HEK293T (cell line): ENCODE measurements around the gene REC8.

Experiments
- CTCF ChIA-PET: fragments of 350-600 bp; formaldehyde crosslinking; extraction: SDS; loops from one replicate; lab custom pipeline; 2021; ENCODE audit warnings: antibody characterized with exemption, inconsistent platforms; lab: Yijun Ruan, JAX
- POLR2A ChIA-PET: fragments of 350-600 bp; formaldehyde crosslinking; extraction: SDS; loops from one replicate; lab custom pipeline; 2020; ENCODE audit warnings: antibody characterized with exemption, inconsistent platforms; lab: Yijun Ruan, JAX
- DNase-seq: peaks from one replicate; pipeline ENCODE4 v3.0.0; 2012; ENCODE audit warnings: mixed read lengths; ENCODE audit errors: extremely low spot score
- ARNT ChIP-seq: fragments of 450-650 bp; IDR thresholded peaks from 2 replicates; pipeline ENCODE4 v1.6.1; 2017; ENCODE audit warnings: mild to moderate bottlenecking
- BHLHE40 ChIP-seq: fragments of 450-650 bp; IDR thresholded peaks from 2 replicates; pipeline ENCODE4 v1.6.1; 2016; ENCODE audit warnings: mild to moderate bottlenecking, moderate library complexity, borderline replicate concordance
- CTBP1 ChIP-seq: fragments of 450-650 bp; IDR thresholded peaks from 2 replicates; pipeline ENCODE4 v1.6.1; 2016; ENCODE audit warnings: borderline replicate concordance
- ELF4 ChIP-seq: fragments of 450-650 bp; IDR thresholded peaks from 2 replicates; pipeline ENCODE4 v1.6.1; 2017; ENCODE audit warnings: antibody characterized with exemption
- FOXA1 ChIP-seq: fragments of 450-650 bp; IDR thresholded peaks from 2 replicates; pipeline ENCODE4 v1.6.1; 2016; ENCODE audit warnings: mild to moderate bottlenecking
- FOXK2 ChIP-seq: fragments of 450-650 bp; IDR thresholded peaks from 2 replicates; pipeline ENCODE4 v1.6.1; 2016; ENCODE audit warnings: mild to moderate bottlenecking
- FOXM1 ChIP-seq: fragments of 450-650 bp; IDR thresholded peaks from 2 replicates; pipeline ENCODE4 v1.6.1; 2017; ENCODE audit warnings: mild to moderate bottlenecking, borderline replicate concordance
- HDGF ChIP-seq: fragments of 450-650 bp; IDR thresholded peaks from 2 replicates; pipeline ENCODE4 v1.6.1; 2017; ENCODE audit warnings: antibody characterized with exemption, borderline replicate concordance
- L3MBTL2 ChIP-seq: fragments of 450-650 bp; conservative IDR thresholded peaks from 2 replicates; pipeline ENCODE4 v1.6.1; 2016; ENCODE audit warnings: mild to moderate bottlenecking
- LEF1 ChIP-seq: fragments of 450-650 bp; IDR thresholded peaks from 2 replicates; pipeline ENCODE4 v1.6.1; 2017; ENCODE audit warnings: mild to moderate bottlenecking, borderline replicate concordance
- NFRKB ChIP-seq: fragments of 450-650 bp; IDR thresholded peaks from 2 replicates; pipeline ENCODE4 v1.6.1; 2016; ENCODE audit warnings: mild to moderate bottlenecking, moderate library complexity
- SP1 ChIP-seq: fragments of 450-650 bp; IDR thresholded peaks from 2 replicates; pipeline ENCODE4 v1.6.1; 2017
- SUZ12 ChIP-seq: fragments of 450-650 bp; IDR thresholded peaks from 2 replicates; pipeline ENCODE4 v1.6.1; 2016; ENCODE audit warnings: mild to moderate bottlenecking
- TARDBP ChIP-seq: fragments of 450-650 bp; IDR thresholded peaks from 2 replicates; pipeline ENCODE4 v1.6.1; 2016
- ZNF384 ChIP-seq: fragments of 450-650 bp; IDR thresholded peaks from 2 replicates; pipeline ENCODE4 v1.6.1; 2016
- TF ChIP-seq, protein P1 (sequence below): fragments of 450-650 bp; IDR thresholded peaks from 2 replicates; pipeline ENCODE4 v1.6.1; 2016

REC8 gene

DNA sequence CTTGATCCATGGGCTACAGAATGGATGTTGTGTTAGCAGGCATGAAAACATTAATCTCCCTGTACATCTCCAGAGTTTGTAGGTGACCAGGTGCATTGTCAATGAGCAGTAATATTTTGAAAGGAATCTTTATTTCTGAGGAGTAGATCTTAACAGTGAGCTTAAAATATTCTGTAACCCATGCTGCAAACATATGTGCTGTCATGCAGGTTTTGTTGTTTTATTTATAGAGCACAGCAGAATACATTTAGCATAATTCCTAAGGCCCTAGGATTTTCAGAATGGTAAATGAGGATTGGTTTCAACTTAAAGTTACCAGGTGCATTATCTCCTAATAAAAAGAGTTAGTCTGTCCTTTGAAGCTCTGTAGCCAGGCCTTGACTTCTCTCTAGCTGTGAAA is 44.9 kb upstream of the REC8 start:
- TF ChIP-seq SP1 (no peak), ZNF384 (no peak), HDGF (no peak), ELF4 (no peak), FOXM1 (no peak), ARNT (no peak), BHLHE40 (no peak), LEF1 (no peak), CTBP1 (no peak), SUZ12 (no peak), FOXA1 (no peak), FOXK2 (no peak), L3MBTL2 (no peak)
- TF ChIP-seq, protein P1, sequence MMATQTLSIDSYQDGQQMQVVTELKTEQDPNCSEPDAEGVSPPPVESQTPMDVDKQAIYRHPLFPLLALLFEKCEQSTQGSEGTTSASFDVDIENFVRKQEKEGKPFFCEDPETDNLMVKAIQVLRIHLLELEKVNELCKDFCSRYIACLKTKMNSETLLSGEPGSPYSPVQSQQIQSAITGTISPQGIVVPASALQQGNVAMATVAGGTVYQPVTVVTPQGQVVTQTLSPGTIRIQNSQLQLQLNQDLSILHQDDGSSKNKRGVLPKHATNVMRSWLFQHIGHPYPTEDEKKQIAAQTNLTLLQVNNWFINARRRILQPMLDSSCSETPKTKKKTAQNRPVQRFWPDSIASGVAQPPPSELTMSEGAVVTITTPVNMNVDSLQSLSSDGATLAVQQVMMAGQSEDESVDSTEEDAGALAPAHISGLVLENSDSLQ, result no peak
- DNase-seq, result no peak
- POLR2A ChIA-PET, result interaction anchor here (1.0 to 2.7 kb wide), 4 partner anchors 10 to 21 kb away, joined by 4 to 24 read pairs (median 6); partner anchors contain the start of genes DCAF11, EMC9, NRL and PSME1
- CTCF ChIA-PET, result interaction anchor here (0.6 to 1.0 kb wide), 2 partner anchors 44 to 68 kb away, joined by 3 to 4 read pairs; no protein-coding TSS in a partner anchor

DNA sequence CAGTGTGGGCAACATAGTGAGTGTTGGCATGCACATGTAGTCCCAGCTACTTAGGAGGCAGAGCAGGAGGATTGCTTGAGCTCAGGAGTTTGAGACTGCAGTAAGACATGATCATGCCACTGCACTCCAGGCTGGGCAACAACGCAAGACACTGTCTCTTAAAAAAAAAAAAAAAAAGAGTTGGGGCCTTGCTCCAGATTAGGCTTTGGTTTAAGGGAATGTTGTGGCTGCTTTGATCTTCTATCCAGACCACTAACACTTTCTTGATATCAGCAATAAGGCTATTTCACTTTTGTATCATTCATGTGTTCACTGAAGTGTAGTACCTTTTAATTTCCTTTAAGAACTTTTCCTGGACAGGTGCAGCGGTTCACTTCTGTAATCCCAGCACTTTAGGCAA is 44.2 kb upstream of the REC8 start:
- ChIA-PET POLR2A (interaction anchor here (1.0 to 2.7 kb wide), 3 partner anchors 9 to 20 kb away, joined by 4 to 24 read pairs (median 7); partner anchors contain the start of genes EMC9, PSME1 and RNF31), CTCF (no interaction called here)
- DNase-seq, result no peak
- no peak for TF ChIP-seq FOXK2
- no peak for TF ChIP-seq FOXM1
- TF ChIP-seq ZNF384, result no peak
- TF ChIP-seq BHLHE40, result no peak
- no peak for TF ChIP-seq ARNT
- TF ChIP-seq TARDBP, result no peak
- TF ChIP-seq CTBP1, result no peak
- no peak for TF ChIP-seq FOXA1
- no peak for TF ChIP-seq LEF1
- TF ChIP-seq HDGF, result no peak
- TF ChIP-seq ELF4, result no peak
- TF ChIP-seq, protein P1, result no peak
- no peak for TF ChIP-seq L3MBTL2
- TF ChIP-seq NFRKB, result no peak
- no peak for TF ChIP-seq SUZ12

DNA sequence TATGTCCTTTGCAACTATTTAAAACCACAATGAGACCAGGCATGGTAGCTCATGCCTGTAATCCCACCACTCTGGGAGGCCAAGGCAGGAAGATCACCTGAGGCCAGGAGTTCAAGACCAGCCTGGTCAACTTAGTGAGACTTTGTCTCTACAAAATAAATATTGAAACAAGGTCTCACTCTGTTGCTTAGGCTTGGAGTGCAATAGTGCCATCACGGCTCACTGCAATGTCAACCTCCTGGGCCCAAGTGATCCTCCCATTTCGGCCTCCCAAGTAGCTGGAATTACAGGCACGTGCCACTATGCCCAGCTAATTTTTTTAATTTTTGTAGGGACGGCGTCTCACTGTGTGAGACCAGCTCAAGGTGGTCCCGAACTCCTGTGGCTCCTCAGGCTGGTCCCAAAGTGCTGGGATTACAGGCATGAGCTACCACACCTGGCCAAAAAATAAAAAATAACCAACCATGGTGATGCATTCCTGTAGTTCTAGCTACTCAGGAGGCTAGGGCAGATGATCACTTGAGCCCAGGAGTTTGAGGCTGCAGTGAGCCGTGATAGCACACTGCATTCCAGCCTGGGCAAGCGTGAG is 42.4 kb upstream of the REC8 start:
- no peak for TF ChIP-seq ARNT
- TF ChIP-seq LEF1, result no peak
- TF ChIP-seq HDGF, result no peak
- no peak for TF ChIP-seq CTBP1
- no peak for TF ChIP-seq TARDBP
- no peak for TF ChIP-seq ELF4
- TF ChIP-seq L3MBTL2, result no peak
- TF ChIP-seq NFRKB, result no peak
- no peak for TF ChIP-seq BHLHE40
- no peak for TF ChIP-seq SUZ12
- TF ChIP-seq FOXA1, result no peak
- TF ChIP-seq ZNF384, result no peak
- TF ChIP-seq, protein P1, result no peak
- TF ChIP-seq FOXM1, result no peak
- ChIA-PET CTCF (no interaction called here), POLR2A (interaction anchor here (0.7 to 2.2 kb wide), 2 partner anchors 9 to 12 kb away, joined by 3 to 6 read pairs; partner anchors contain the start of gene EMC9)
- no peak for DNase-seq

DNA sequence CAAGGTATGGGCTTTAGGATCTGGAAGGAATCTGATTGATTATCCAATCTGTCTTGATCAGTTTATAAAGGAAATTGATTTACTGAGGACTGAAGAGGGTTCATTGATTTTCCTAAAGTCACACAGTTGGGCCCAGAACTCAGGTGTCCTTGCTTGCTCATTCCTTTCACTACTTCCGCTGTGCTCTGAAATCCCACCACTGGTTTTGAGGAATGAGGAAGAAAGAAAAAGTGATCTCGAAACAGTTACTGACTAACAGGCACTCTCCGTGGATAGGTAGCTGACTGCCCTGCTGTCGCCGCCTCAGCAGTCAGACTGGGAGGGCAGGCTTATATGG is 41.5 kb upstream of the REC8 start, which contains the start of gene FITM1:
TSS of gene FITM1 (plus strand) at position 280 of the 337 bp plus-strand sequence. CDS start 905 bp downstream, outside the sequence.
- POLR2A ChIA-PET, result interaction anchor here (1.3 to 2.2 kb wide), 2 partner anchors 11 to 37 kb away, joined by 3 to 6 read pairs; partner anchors contain the start of genes EMC9 and PCK2
- CTCF ChIA-PET, result no interaction called here
- TF ChIP-seq SP1 (no peak), FOXM1 (no peak)
- no peak for DNase-seq

DNA sequence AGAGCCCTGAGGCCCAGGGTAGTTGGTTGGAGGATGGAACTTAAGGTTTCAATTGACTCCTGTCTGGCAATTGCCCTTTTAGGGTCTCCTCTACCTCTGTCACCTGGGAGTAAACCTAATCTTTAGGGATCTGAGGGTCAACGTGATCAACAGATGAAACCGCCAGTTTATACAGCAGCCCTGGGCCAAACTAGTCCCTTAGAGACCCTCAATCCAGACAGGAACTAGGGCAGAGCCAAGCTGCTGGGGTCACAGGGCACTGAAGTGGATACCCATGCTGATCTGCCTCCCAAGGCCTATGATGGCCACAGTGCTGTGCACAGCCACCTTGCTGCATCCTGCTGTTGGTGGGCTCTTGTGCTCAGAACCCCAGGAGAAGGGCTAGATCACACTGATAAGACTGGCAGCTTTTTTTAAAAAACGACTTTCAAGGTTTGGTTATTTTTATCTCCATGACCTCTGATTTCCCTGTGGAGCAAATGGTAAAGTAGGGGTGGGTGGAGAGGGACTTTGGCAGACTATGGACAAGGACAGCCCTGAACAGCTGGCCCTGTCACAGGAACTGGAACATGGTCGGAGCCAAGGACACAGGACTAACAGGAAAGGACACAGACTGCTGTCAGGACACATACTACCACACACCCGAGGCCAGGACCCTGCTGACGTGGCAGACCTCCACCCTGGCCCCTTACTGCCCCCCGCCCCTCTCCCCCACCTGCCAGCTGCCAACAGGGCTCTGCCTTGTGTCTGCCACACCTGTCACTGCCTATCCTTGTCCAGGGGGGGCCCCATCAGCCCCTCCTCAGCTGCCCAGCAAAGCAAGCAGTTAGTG is 40.9 kb upstream of the REC8 start:
- DNase-seq, result no peak
- POLR2A ChIA-PET, result interaction anchor here (1.3 to 4.2 kb wide), 3 partner anchors 10 to 37 kb away, joined by 3 to 22 read pairs (median 6); partner anchors contain the start of genes DCAF11, EMC9, NRL and PCK2

DNA sequence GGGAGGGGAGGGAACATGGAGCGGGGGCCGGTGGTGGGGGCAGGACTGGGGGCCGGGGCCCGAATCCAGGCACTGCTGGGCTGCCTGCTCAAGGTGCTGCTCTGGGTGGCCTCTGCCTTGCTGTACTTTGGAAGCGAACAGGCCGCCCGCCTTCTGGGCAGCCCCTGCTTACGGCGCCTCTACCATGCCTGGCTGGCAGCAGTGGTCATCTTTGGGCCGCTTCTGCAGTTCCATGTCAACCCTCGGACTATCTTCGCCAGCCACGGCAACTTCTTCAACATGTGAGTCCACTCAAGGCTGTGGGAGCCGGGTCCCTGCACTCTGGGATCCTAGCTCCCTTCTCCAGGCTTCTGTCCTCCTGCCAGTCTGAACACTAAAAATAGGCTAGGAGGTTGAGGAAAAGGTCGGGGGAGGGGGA is 40.3 kb upstream of the REC8 start:
- TF ChIP-seq LEF1, result no peak
- CTCF ChIA-PET, result no interaction called here
- POLR2A ChIA-PET, result interaction anchor here (1.3 to 4.2 kb wide), 2 partner anchors 17 to 38 kb away, joined by 3 to 22 read pairs; partner anchors contain the start of genes DCAF11, NRL and PCK2
- DNase-seq, result no peak

More for the DNA sequence above, 40.9 kb upstream of the REC8 start:
- TF ChIP-seq BHLHE40 (no peak), SP1 (no peak), L3MBTL2 (no peak)
- CTCF ChIA-PET, result no interaction called here
